GM23248 (cell line): Measurements from ENCODE around the gene CUTC. TPM values are rescaled to one million over a fixed set of nuclear protein-coding genes. Genes with fewer than 3 reads are reported as not detected.

Experiments used
- DNase-seq: peaks from one replicate; pipeline ENCODE4 v3.0.0-alpha.2; 2015
- H2AFZ ChIP-seq: fragments of 200-600 bp; sonication (generic); 2 replicates; pipeline ENCODE4 v1.6.1; 2016; ENCODE audit warnings: antibody characterized with exemption
- H3F3A ChIP-seq: fragments of 200-600 bp; sonication (generic); 2 replicates; pipeline ENCODE4 v1.6.1; 2016; ENCODE audit warnings: mild to moderate bottlenecking, antibody characterized with exemption, mixed run types; ENCODE audit not compliant: insufficient read depth
- H3K27ac ChIP-seq: fragments of 200-600 bp; sonication (generic); 2 replicates; pipeline ENCODE4 v1.5.1; 2016; ENCODE audit warnings: mild to moderate bottlenecking
- H3K27me3 ChIP-seq: fragments of 200-600 bp; sonication (generic); replicated peaks from 2 replicates; pipeline ENCODE4 v1.6.1; 2016; ENCODE audit warnings: mild to moderate bottlenecking; ENCODE audit not compliant: insufficient read depth
- H3K36me3 ChIP-seq: fragments of 200-600 bp; sonication (generic); 2 replicates; pipeline ENCODE4 v1.6.1; 2016; ENCODE audit warnings: low read depth, mild to moderate bottlenecking
- H3K4me1 ChIP-seq: fragments of 200-600 bp; sonication (generic); 2 replicates; pipeline ENCODE4 v1.6.1; 2016; ENCODE audit warnings: mild to moderate bottlenecking; ENCODE audit not compliant: insufficient read depth
- H3K4me2 ChIP-seq: fragments of 200-600 bp; sonication (generic); one replicate; pipeline ENCODE4 v1.6.1; 2016; ENCODE audit warnings: mild to moderate bottlenecking; ENCODE audit not compliant: unreplicated experiment
- H3K4me3 ChIP-seq: fragments of 200-600 bp; sonication (generic); 2 replicates; pipeline ENCODE4 v1.5.1; 2016; ENCODE audit warnings: mild to moderate bottlenecking
- H3K79me2 ChIP-seq: fragments of 200-600 bp; sonication (generic); 2 replicates; pipeline ENCODE4 v1.6.1; 2016; ENCODE audit warnings: mild to moderate bottlenecking; ENCODE audit not compliant: insufficient read depth
- H3K9ac ChIP-seq: fragments of 200-600 bp; sonication (generic); 2 replicates; pipeline ENCODE4 v1.6.1; 2016; ENCODE audit warnings: mild to moderate bottlenecking
- H3K9me2 ChIP-seq: fragments of 200-600 bp; sonication (generic); 2 replicates; pipeline ENCODE4 v1.6.1; 2016; ENCODE audit warnings: mixed run types, mild to moderate bottlenecking, moderate library complexity; ENCODE audit not compliant: insufficient read depth
- H3K9me3 ChIP-seq: fragments of 200-600 bp; sonication (generic); one replicate; pipeline ENCODE4 v1.6.1; 2017; ENCODE audit warnings: low read depth
- H4K20me1 ChIP-seq: fragments of 200-600 bp; sonication (generic); 2 replicates; pipeline ENCODE4 v1.6.0; 2016; ENCODE audit not compliant: insufficient read depth
- EZH2 ChIP-seq: fragments of 200-600 bp; sonication (generic); IDR thresholded peaks from 2 replicates; pipeline ENCODE4 v1.6.1; 2018; ENCODE audit warnings: antibody characterized with exemption, mild to moderate bottlenecking; ENCODE audit not compliant: insufficient read depth, poor library complexity, severe bottlenecking
- EZH2phosphoT487 ChIP-seq: fragments of 200-600 bp; sonication (generic); IDR thresholded peaks from 2 replicates; pipeline ENCODE4 v1.6.1; 2018; ENCODE audit warnings: antibody characterized with exemption, moderate library complexity, mild to moderate bottlenecking, low read depth; ENCODE audit not compliant: insufficient read depth
- WGBS, 2 experiments: methylation state at CpG; one replicate each; pipeline ENCODE4 v1.1.6; 2015 to 2017; ENCODE audit warnings: low lambda C conversion rate in 2 of 2, low coverage in 1 of 2; ENCODE audit errors: missing lambda C conversion rate in 2 of 2; 5-methylcytosine and 5-hydroxymethylcytosine counted together
- in situ Hi-C: fragments of 300-500 bp; cut with MboI; formaldehyde crosslinking; loops from 2 replicates; pipeline ENCODE4 v1.15.0; 2020
- polyA plus RNA-seq: library from polyadenylated mRNA; unstranded; fragments of >200 nt; fragmentation: Nextera tagmentation; extraction: Ambion mirVana; gene quantifications from 2 replicates; pipeline ENCODE4 v1.2.1, GENCODE V29; 2016
- total RNA-seq: library from RNA; depleted of rRNA; stranded (reverse); fragments of >200 nt; shearing (Covaris generic); gene quantifications from 2 replicates; pipeline ENCODE4 v1.2.3, GENCODE V29; 2014

The CUTC gene
- total and polyA plus RNA-seq, 2 experiments from 2014 or later: 20.9 to 25.7 TPM

- Histone ChIP-seq H3K4me2 (no peak overlapping the region), H3K79me2 (peaks cover 43% of the 10 kb centered on the region), H2AFZ (no peak overlapping the region), H3K4me3 (no peak overlapping the region), H3K27me3 (no peaks in the 10 kb centered on the region), H3K27ac (no peak overlapping the region), H3K9me2 (no peaks in the 10 kb centered on the region; the same call in 1 of the 2 replicates), H3K9ac (no peak overlapping the region), H4K20me1 (no peaks in the 10 kb centered on the region), H3K36me3 (peaks cover 63% of the 10 kb centered on the region), H3K9me3 (peaks cover 7% of the 10 kb centered on the region), H3K4me1 (peaks cover 27% of the 10 kb centered on the region), H3F3A (peaks cover 32% of the 10 kb centered on the region)
- TF ChIP-seq EZH2 (no peak), EZH2phosphoT487 (no peak)
- DNase-seq: no peak
- in situ Hi-C loops: no loop called here
- WGBS, 2 experiments: 99% methylated on average over 2 of the region's 2 CpGs
Measured at GRCh38 chr10:99740260-99740659, 8.2 kb downstream of the CUTC start.

GRCh38 chr10:99740933-99741559, 9.0 kb downstream of the CUTC start:
- Histone ChIP-seq H2AFZ (no peak overlapping the region), H3K9ac (no peak overlapping the region), H3K36me3 (peaks cover 67% of the 10 kb centered on the region), H3K79me2 (peaks cover 38% of the 10 kb centered on the region), H3K9me2 (no peaks in the 10 kb centered on the region; the same call in 1 of the 2 replicates), H3K27me3 (no peaks in the 10 kb centered on the region), H3K4me2 (no peak overlapping the region), H3F3A (peaks cover 32% of the 10 kb centered on the region), H3K9me3 (peaks cover 7% of the 10 kb centered on the region), H3K4me1 (peaks cover 27% of the 10 kb centered on the region), H3K27ac (peak overlapping the region; percentile 51; the same call in 1 of the 2 replicates), H4K20me1 (no peaks in the 10 kb centered on the region), H3K4me3 (no peak overlapping the region)
- no peak for TF ChIP-seq EZH2phosphoT487
- TF ChIP-seq EZH2: no peak
- in situ Hi-C loops: no loop called here
- WGBS, 2 experiments: 92 to 95% methylated on average over 3 of the region's 3 CpGs
- DNase-seq: no peak

DNA sequence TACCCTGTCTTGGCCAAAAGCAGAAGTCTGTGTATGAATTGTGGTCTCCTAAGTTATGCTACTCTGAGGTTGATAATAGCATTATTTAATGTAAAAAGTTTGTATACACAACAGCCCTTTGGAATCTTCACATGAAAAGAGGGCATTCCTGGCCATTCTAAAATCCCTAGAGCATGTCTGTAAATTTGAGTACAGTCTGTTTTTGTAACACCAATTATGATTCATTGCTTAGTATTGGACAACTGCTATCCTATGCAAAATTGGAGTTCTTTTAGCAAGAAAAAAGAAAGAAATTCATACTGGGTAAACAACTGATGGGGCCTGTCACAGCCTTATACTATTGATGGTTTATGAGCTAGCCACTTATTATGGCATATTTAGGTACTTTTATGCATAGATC, 10.2 kb downstream of the CUTC start:
- Histone ChIP-seq H3K4me3 (peak overlapping the region; percentile 53), H3K79me2 (peaks cover 35% of the 10 kb centered on the region), H4K20me1 (no peaks in the 10 kb centered on the region), H3K9me3 (peaks cover 7% of the 10 kb centered on the region), H3K9ac (no peak overlapping the region), H2AFZ (no peak overlapping the region), H3K27me3 (no peaks in the 10 kb centered on the region), H3K4me2 (peak overlapping the region; percentile 59), H3F3A (peaks cover 32% of the 10 kb centered on the region), H3K27ac (peak overlapping the region; percentile 51), H3K9me2 (no peaks in the 10 kb centered on the region; the same call in 1 of the 2 replicates), H3K36me3 (peaks cover 67% of the 10 kb centered on the region), H3K4me1 (peaks cover 27% of the 10 kb centered on the region)
- in situ Hi-C loops: no loop called here
- no peak for TF ChIP-seq EZH2phosphoT487
- no peak for TF ChIP-seq EZH2
- DNase-seq: peak; percentile 59

DNA sequence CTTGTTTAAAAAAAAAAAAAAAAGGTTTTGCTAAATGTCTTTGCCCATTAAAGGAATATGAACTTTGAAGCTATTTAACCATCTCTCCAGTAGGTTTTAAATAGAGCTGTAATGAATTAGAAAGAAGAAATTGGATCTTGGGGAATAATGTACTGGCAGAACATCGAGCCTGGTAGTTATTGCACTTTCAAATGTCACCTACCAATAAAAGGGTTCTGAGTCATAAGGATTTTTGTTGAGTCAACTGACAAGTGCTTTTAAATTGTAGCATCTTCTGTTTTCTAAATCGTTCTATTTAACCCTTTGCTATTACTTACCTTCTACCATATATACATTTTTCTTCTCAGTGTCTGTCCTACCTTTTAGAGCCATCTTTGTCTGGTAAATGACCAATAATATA, 10.7 kb downstream of the CUTC start:
- H3K36me3 ChIP-seq: peaks cover 67% of the 10 kb centered on the region

More for the DNA sequence above, 10.7 kb downstream of the CUTC start:
- Histone ChIP-seq H3K9ac (no peak overlapping the region), H3K27me3 (no peaks in the 10 kb centered on the region), H3K9me3 (peaks cover 7% of the 10 kb centered on the region), H3K9me2 (no peaks in the 10 kb centered on the region; the same call in 1 of the 2 replicates), H3K4me3 (peak overlapping the region; percentile 53), H3K4me1 (peaks cover 27% of the 10 kb centered on the region), H4K20me1 (no peaks in the 10 kb centered on the region), H3K79me2 (peaks cover 35% of the 10 kb centered on the region), H3F3A (peaks cover 32% of the 10 kb centered on the region), H3K4me2 (peak overlapping the region; percentile 59), H2AFZ (no peak overlapping the region), H3K27ac (peak overlapping the region; percentile 51)
- TF ChIP-seq EZH2: no peak
- no peak for TF ChIP-seq EZH2phosphoT487
- in situ Hi-C loops: no loop called here
- peak; percentile 79 for DNase-seq
- WGBS, 2 experiments: 2 to 6% methylated on average over 2 of the region's 2 CpGs
